ENCODE results near the gene PICALM. TPM values are rescaled to one million over a fixed set of nuclear protein-coding genes. Genes with fewer than 3 reads are reported as not detected.

PICALM gene
- total RNA-seq, 1 donor from 2014 or later = 204 TPM

- Histone ChIP-seq H3K79me2 (ENCODE audit: low read depth) (no peaks in the 10 kb centered on the region), H3K9me3 (ENCODE audit: low read depth) (no peaks in the 10 kb centered on the region), H3K4me2 (no peak overlapping the region), H3K36me3 (no peaks in the 10 kb centered on the region), H3K4me1 (peaks cover 5% of the 10 kb centered on the region), H3F3A (ENCODE audit: low read depth) (no peaks in the 10 kb centered on the region), H3K27me3 (no peaks in the 10 kb centered on the region), H4K20me1 (ENCODE audit: low read depth) (no peaks in the 10 kb centered on the region), H3K27ac (no peak overlapping the region), H2AFZ (replicated peaks) (no peak overlapping the region), H3K9ac (no peak overlapping the region), H3K4me3 (no peak overlapping the region)
- TF ChIP-seq EZH2phosphoT487 (IDR thresholded peaks at IDR 0.05) (no peak), EZH2 (IDR thresholded peaks at IDR 0.05) (no peak)
- TF ChIP-seq, protein P1, sequence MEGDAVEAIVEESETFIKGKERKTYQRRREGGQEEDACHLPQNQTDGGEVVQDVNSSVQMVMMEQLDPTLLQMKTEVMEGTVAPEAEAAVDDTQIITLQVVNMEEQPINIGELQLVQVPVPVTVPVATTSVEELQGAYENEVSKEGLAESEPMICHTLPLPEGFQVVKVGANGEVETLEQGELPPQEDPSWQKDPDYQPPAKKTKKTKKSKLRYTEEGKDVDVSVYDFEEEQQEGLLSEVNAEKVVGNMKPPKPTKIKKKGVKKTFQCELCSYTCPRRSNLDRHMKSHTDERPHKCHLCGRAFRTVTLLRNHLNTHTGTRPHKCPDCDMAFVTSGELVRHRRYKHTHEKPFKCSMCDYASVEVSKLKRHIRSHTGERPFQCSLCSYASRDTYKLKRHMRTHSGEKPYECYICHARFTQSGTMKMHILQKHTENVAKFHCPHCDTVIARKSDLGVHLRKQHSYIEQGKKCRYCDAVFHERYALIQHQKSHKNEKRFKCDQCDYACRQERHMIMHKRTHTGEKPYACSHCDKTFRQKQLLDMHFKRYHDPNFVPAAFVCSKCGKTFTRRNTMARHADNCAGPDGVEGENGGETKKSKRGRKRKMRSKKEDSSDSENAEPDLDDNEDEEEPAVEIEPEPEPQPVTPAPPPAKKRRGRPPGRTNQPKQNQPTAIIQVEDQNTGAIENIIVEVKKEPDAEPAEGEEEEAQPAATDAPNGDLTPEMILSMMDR (IDR thresholded peaks at IDR 0.05) = no peak
- no peak for DNase-seq (ENCODE audit: low spot score)
- Mint-ChIP-seq H3K4me1 (peaks cover 8% of the 10 kb centered on the region), H3K27ac (no peak overlapping the region), H3K27me3 (ENCODE audit: insufficient read depth, low read depth) (no peaks in the 10 kb centered on the region), H3K9me3 (peaks cover 4% of the 10 kb centered on the region), H3K36me3 (no peaks in the 10 kb centered on the region), H3K4me3 (no peak overlapping the region)
Measured at GRCh38 chr11:86079421-86079820, 10.5 kb upstream of the PICALM start.

DNA sequence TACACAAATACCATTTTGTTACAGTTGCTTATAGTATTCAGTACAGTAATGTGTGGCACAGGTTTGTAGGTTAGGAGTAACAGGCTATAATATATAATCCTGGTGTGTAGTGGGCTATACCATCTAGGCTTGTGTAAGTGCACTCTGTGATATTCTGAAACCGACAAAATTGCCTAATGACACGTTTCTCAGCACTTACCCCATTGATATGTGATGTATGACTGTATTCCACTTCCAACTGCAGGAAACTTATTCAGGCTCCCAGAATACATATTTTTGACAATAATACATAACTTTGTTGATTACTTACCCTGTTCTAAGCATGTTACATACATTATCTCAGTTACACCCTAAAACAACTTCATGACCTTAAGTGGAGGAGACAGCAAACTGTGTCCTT is 5.1 kb upstream of the PICALM start:
- peaks cover 10% of the 10 kb centered on the region for H3F3A ChIP-seq (ENCODE audit: low read depth)
- H4K20me1 ChIP-seq (ENCODE audit: low read depth) = no peaks in the 10 kb centered on the region
- H3K9me3 Mint-ChIP-seq = no peaks in the 10 kb centered on the region
- H3K27ac Mint-ChIP-seq = no peak overlapping the region
- peaks cover 2% of the 10 kb centered on the region for H3K27me3 Mint-ChIP-seq (ENCODE audit: insufficient read depth, low read depth)
- no peak overlapping the region for H3K4me2 ChIP-seq
- no peak overlapping the region for H3K4me3 ChIP-seq
- no peaks in the 10 kb centered on the region for H3K79me2 ChIP-seq (ENCODE audit: low read depth)
- H3K4me1 Mint-ChIP-seq = peaks cover 9% of the 10 kb centered on the region
- H3K27me3 ChIP-seq = no peaks in the 10 kb centered on the region
- H3K4me1 ChIP-seq = peaks cover 8% of the 10 kb centered on the region
- TF ChIP-seq, protein P1 (IDR thresholded peaks at IDR 0.05) = no peak
- TF ChIP-seq EZH2phosphoT487 (IDR thresholded peaks at IDR 0.05) (no peak), EZH2 (IDR thresholded peaks at IDR 0.05) (no peak)
- no peaks in the 10 kb centered on the region for H3K36me3 Mint-ChIP-seq
- no peak overlapping the region for H2AFZ ChIP-seq (replicated peaks)
- DNase-seq (ENCODE audit: low spot score) = no peak
- no peak overlapping the region for H3K4me3 Mint-ChIP-seq
- no peaks in the 10 kb centered on the region for H3K36me3 ChIP-seq
- no peak overlapping the region for H3K9ac ChIP-seq
- no peak overlapping the region for H3K27ac ChIP-seq
- H3K9me3 ChIP-seq (ENCODE audit: low read depth) = no peaks in the 10 kb centered on the region

DNA sequence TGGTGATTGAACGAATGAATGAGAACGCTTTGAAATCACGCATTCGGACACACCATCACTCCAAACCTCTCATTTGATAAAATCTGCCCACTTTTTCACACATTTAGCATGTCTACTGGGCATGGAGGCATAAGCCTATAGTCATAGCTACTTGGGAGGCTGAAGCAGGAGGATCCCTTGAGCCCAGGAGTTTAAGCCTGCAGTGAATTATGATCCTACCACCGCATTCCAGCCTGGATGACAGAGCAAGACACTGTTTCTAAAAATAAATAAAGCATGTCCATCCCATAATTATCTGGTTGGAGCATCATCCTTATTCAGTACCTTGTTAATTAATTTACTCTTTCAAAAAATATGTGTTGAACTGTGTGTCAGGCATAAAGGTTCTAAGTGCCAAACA is 3.3 kb upstream of the PICALM start:
- Histone ChIP-seq H3F3A (ENCODE audit: low read depth) (peaks cover 21% of the 10 kb centered on the region), H3K4me3 (no peak overlapping the region), H3K9ac (no peak overlapping the region), H2AFZ (replicated peaks) (no peak overlapping the region), H3K27me3 (no peaks in the 10 kb centered on the region), H3K36me3 (no peaks in the 10 kb centered on the region), H3K4me2 (no peak overlapping the region), H3K27ac (no peak overlapping the region), H3K9me3 (ENCODE audit: low read depth) (no peaks in the 10 kb centered on the region), H3K4me1 (peaks cover 8% of the 10 kb centered on the region), H4K20me1 (ENCODE audit: low read depth) (peaks cover 8% of the 10 kb centered on the region), H3K79me2 (ENCODE audit: low read depth) (peaks cover 15% of the 10 kb centered on the region)
- Mint-ChIP-seq H3K9me3 (no peaks in the 10 kb centered on the region), H3K4me3 (no peak overlapping the region), H3K27ac (no peak overlapping the region), H3K36me3 (no peaks in the 10 kb centered on the region), H3K4me1 (peaks cover 9% of the 10 kb centered on the region), H3K27me3 (ENCODE audit: insufficient read depth, low read depth) (peaks cover 5% of the 10 kb centered on the region)
- TF ChIP-seq, protein P1 (IDR thresholded peaks at IDR 0.05) = no peak
- TF ChIP-seq EZH2 (IDR thresholded peaks at IDR 0.05) = no peak
- no peak for TF ChIP-seq EZH2phosphoT487 (IDR thresholded peaks at IDR 0.05)
- no peak for DNase-seq (ENCODE audit: low spot score)

Data from neural progenitor cell (in vitro differentiated cells).